HEK293T (cell line): Measurements from ENCODE around the gene HHIPL1.

Experiments used
- CTCF ChIA-PET: fragments of 350-600 bp; formaldehyde crosslinking; extraction: SDS; loops from one replicate; lab custom pipeline; 2021; ENCODE audit warnings: antibody characterized with exemption, inconsistent platforms; lab: Yijun Ruan, JAX
- POLR2A ChIA-PET: fragments of 350-600 bp; formaldehyde crosslinking; extraction: SDS; loops from one replicate; lab custom pipeline; 2020; ENCODE audit warnings: antibody characterized with exemption, inconsistent platforms; lab: Yijun Ruan, JAX
- DNase-seq: peaks from one replicate; pipeline ENCODE4 v3.0.0; 2012; ENCODE audit warnings: mixed read lengths; ENCODE audit errors: extremely low spot score
- ARNT ChIP-seq: fragments of 450-650 bp; IDR thresholded peaks from 2 replicates; pipeline ENCODE4 v1.6.1; 2017; ENCODE audit warnings: mild to moderate bottlenecking
- BHLHE40 ChIP-seq: fragments of 450-650 bp; IDR thresholded peaks from 2 replicates; pipeline ENCODE4 v1.6.1; 2016; ENCODE audit warnings: mild to moderate bottlenecking, moderate library complexity, borderline replicate concordance
- CTBP1 ChIP-seq: fragments of 450-650 bp; IDR thresholded peaks from 2 replicates; pipeline ENCODE4 v1.6.1; 2016; ENCODE audit warnings: borderline replicate concordance
- ELF4 ChIP-seq: fragments of 450-650 bp; IDR thresholded peaks from 2 replicates; pipeline ENCODE4 v1.6.1; 2017; ENCODE audit warnings: antibody characterized with exemption
- FOXA1 ChIP-seq: fragments of 450-650 bp; IDR thresholded peaks from 2 replicates; pipeline ENCODE4 v1.6.1; 2016; ENCODE audit warnings: mild to moderate bottlenecking
- FOXK2 ChIP-seq: fragments of 450-650 bp; IDR thresholded peaks from 2 replicates; pipeline ENCODE4 v1.6.1; 2016; ENCODE audit warnings: mild to moderate bottlenecking
- FOXM1 ChIP-seq: fragments of 450-650 bp; IDR thresholded peaks from 2 replicates; pipeline ENCODE4 v1.6.1; 2017; ENCODE audit warnings: mild to moderate bottlenecking, borderline replicate concordance
- HDGF ChIP-seq: fragments of 450-650 bp; IDR thresholded peaks from 2 replicates; pipeline ENCODE4 v1.6.1; 2017; ENCODE audit warnings: antibody characterized with exemption, borderline replicate concordance
- L3MBTL2 ChIP-seq: fragments of 450-650 bp; conservative IDR thresholded peaks from 2 replicates; pipeline ENCODE4 v1.6.1; 2016; ENCODE audit warnings: mild to moderate bottlenecking
- LEF1 ChIP-seq: fragments of 450-650 bp; IDR thresholded peaks from 2 replicates; pipeline ENCODE4 v1.6.1; 2017; ENCODE audit warnings: mild to moderate bottlenecking, borderline replicate concordance
- NFRKB ChIP-seq: fragments of 450-650 bp; IDR thresholded peaks from 2 replicates; pipeline ENCODE4 v1.6.1; 2016; ENCODE audit warnings: mild to moderate bottlenecking, moderate library complexity
- SP1 ChIP-seq: fragments of 450-650 bp; IDR thresholded peaks from 2 replicates; pipeline ENCODE4 v1.6.1; 2017
- SUZ12 ChIP-seq: fragments of 450-650 bp; IDR thresholded peaks from 2 replicates; pipeline ENCODE4 v1.6.1; 2016; ENCODE audit warnings: mild to moderate bottlenecking
- TARDBP ChIP-seq: fragments of 450-650 bp; IDR thresholded peaks from 2 replicates; pipeline ENCODE4 v1.6.1; 2016
- ZNF384 ChIP-seq: fragments of 450-650 bp; IDR thresholded peaks from 2 replicates; pipeline ENCODE4 v1.6.1; 2016
- TF ChIP-seq, protein P1 (sequence below): fragments of 450-650 bp; IDR thresholded peaks from 2 replicates; pipeline ENCODE4 v1.6.1; 2016

The HHIPL1 gene

DNA sequence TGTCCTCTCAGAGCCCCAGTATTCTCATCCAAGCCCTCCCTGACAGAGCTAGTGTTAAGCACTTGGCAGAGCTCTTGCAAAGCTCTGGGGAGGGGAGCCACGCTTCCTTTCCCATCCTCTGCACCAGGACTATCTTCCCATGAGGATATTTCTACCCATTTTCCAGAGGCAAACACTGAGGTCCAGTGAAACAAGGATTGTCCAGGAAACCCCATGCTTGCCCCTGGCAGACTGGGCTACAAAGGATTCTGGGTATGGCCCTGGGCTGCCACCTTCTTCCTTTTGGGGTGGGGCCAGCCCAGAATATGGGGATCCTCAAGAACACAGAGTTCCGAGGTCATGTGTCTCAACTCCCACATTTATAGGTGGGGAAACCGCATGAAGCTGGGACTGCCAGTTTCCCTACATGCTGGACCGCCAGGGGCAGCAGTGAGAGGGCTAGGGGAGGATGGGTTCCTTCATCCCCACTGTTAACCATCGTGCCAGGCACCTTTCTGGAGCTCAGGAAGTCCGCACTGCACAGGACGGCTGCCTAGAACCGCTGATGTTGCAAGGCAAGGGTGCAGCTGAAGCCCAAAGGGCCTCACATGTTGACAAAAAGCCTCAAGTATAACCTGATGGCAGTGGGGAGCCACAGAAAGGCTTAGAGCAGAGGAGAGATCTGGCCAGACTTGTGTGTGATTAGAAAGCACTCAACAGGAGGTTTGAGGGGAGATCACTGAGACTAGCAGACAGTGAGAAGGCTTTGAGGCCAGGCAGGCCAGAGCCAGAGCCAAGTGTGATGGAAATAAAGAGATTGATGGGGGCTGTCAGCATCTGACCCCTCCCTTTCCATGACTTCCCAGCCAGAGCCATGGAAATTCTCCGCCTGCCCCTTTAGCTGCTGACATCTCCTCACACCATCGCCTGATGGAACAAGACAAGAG lies 35.4 kb upstream of the HHIPL1 start:
- TF ChIP-seq FOXA1 (no peak), FOXM1 (no peak), SUZ12 (no peak)
- TF ChIP-seq, protein P1, sequence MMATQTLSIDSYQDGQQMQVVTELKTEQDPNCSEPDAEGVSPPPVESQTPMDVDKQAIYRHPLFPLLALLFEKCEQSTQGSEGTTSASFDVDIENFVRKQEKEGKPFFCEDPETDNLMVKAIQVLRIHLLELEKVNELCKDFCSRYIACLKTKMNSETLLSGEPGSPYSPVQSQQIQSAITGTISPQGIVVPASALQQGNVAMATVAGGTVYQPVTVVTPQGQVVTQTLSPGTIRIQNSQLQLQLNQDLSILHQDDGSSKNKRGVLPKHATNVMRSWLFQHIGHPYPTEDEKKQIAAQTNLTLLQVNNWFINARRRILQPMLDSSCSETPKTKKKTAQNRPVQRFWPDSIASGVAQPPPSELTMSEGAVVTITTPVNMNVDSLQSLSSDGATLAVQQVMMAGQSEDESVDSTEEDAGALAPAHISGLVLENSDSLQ: peak; percentile 34; the same call in 1 of the 2 replicates
- no peak for DNase-seq
- CTCF ChIA-PET: interaction anchor here (1.2 kb wide), 1 partner anchor 34 kb away, joined by 4 read pairs; no protein-coding TSS in a partner anchor
- POLR2A ChIA-PET: interaction anchor here (1.1 kb wide), 1 partner anchor 17 kb away, joined by 3 read pairs; no protein-coding TSS in a partner anchor

DNA sequence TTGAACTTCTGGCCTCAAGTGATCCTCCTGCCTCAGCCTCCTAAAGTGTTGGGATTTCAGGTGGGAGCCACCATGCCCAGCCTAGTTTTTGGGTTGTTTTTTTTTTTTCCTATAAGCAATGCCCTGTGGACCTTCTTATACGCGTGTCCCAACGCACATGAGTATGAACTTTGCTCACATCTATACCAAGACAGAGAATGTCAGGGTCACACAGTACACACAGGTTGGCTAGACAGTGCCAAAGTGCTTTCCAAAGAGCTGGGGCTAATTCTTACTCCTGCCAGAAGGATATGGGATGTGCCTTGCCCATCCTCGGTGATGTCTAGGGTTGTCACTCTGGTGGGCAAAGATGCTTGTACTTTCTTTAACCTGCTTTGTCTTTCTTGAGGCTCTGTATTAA lies 33.3 kb upstream of the HHIPL1 start:
- no peak for TF ChIP-seq FOXA1
- no peak for TF ChIP-seq FOXK2
- no peak for DNase-seq
- POLR2A ChIA-PET: no interaction called here
- CTCF ChIA-PET: no interaction called here

DNA sequence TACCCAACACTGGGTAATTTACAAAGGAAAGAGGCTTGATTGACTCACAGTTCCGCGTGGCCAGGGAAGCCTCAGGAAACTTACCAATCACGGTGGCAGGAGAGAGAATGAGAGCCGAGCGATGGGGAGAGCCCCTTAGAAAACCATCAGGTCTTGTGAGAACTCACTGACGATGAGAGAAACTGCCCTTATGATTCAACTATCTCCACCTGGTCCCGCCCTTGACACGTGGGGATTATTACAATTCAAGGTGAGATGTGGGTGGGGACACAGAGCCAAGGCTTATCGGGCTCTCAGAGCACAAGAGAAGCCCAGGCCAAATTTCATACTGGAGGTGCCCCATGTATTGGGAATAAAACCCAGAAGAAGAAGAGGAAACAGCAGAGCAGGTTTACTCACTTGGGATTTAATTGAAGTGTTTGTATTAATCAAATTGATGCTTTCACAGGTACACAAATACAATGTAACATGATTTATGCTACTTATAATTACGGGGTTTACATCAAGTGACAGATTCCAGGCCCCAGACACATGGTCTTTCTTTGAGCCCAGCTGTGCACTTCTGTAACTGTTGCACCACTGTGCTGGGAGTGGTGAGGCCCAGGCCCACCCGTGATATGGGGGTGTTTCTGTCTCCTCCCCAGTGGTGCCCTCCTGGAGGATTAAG lies 32.7 kb upstream of the HHIPL1 start:
- CTCF ChIA-PET: no interaction called here
- no peak for DNase-seq
- TF ChIP-seq BHLHE40: no peak
- no peak for TF ChIP-seq ARNT
- TF ChIP-seq FOXA1: no peak
- TF ChIP-seq ELF4: no peak
- no peak for TF ChIP-seq FOXK2
- TF ChIP-seq FOXM1: no peak
- TF ChIP-seq LEF1: no peak
- POLR2A ChIA-PET: no interaction called here

DNA sequence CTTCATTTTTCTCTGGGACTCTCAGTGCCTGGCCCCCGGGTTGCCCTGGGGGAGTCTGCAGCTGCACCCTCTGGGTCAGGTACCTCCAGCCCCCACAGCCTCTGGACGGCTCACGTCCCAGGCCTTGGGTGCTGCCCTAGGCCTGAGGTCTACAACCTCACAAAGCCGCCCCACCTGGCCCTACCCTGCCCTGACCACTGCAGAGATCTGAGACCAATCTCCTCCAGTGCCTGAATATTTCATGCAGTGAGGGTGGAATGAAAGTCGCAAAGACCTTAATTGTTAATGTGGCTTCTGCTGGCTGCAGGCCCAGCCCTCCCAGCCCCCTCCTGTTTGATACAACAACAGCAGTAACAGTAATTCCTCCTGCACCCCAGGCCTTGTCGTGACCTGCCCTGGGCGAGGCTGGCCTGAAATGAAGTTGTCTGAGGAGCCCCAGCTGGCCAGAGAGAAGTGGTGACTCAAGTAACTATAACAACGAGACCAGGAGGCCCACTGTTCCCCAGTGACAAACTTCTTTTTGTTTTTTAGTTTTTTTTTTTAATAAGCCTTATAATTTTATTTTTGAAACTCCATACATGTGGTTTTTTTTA lies 32.1 kb upstream of the HHIPL1 start:
- CTCF ChIA-PET: no interaction called here
- no peak for DNase-seq
- TF ChIP-seq SUZ12 (no peak), FOXM1 (no peak)
- POLR2A ChIA-PET: no interaction called here

DNA sequence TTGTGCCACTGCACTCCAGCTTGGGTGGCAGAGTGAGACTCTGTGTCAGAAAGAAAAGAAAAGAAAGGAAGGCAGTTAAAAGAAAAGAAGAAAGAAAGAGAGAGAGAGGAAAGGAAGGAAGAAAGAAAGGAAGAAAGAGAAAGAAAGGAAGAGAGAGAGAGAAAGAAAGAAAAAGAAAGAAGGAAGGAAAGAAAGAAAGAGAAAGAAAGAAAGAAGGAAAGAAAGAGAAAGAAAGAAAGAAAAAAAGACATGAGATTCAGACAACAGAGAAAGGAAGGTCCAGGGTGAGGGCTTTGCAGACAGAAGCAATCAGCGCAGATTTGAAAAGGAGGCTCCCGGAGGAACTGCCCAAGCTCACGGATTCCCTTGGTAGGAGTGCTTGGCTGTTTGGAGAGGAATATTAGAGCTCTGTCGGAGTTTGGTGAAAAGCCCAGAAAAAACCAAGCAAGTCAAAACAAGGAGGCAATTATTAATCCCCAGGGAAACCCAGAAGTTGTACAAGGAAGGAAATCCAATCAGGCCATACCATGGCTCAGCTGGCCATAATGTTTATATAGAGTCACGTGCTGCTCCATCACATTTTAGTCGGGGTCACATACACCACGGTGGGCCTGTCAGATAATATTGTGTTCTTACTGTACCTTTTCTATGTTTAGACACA lies 29.3 kb upstream of the HHIPL1 start:
- ChIA-PET POLR2A (interaction anchor here (2.2 kb wide), 1 partner anchor 11 kb away, joined by 9 read pairs; the partner anchor contains the start of gene CCDC85C), CTCF (no interaction called here)
- TF ChIP-seq, protein P1: no peak
- TF ChIP-seq FOXK2: no peak
- TF ChIP-seq SP1: no peak
- TF ChIP-seq BHLHE40: no peak
- no peak for TF ChIP-seq ELF4
- no peak for TF ChIP-seq NFRKB
- TF ChIP-seq ZNF384: no peak
- TF ChIP-seq FOXM1: no peak
- no peak for TF ChIP-seq L3MBTL2
- no peak for TF ChIP-seq CTBP1
- TF ChIP-seq ARNT: no peak
- TF ChIP-seq LEF1: no peak
- no peak for TF ChIP-seq HDGF
- TF ChIP-seq TARDBP: no peak
- no peak for TF ChIP-seq FOXA1
- TF ChIP-seq SUZ12: no peak
- no peak for DNase-seq

DNA sequence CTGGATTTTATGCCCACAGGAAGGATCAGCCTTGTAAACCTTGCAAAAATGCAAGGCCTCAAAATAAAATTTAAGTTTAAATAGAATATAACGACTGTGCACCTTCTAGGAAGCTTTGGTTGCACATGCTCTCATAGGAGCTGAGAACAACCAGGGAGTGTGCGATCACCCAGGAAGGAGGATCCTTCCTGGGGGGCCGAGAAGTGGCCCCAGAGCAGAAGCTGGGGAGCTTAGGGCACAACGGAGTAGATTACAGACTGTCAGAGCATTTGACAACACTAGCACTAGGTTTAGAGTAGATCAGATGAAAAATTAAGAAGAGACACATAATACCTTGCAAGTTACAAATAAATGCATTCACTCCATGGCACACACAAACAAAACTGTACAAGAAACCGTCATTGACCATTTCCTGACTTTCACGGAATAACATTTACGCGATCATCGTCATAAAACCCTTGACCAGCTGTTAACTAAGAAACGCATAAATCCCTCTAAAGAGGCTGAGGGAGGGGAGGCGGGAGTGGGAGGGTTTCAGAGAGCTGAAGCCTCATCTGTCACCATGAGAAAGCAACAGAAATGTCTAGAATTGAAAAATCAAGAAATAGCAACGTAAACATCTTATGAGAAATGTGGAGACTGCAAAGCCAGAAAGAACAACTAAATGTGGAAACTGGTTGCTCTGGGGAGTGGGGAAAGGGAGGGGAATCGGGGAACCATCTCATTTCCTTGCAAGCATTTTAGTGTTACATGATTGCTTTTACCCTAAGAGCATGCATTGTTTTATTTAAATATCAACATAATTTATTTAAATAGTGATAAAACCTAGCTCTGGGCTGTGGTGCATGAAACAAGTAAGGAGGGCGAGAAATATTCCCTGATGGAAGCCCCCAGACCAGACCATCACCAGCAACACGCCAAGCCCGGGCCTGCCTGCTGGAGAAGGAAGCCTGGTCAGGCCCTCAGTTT lies 27.8 kb upstream of the HHIPL1 start:
- CTCF ChIA-PET: interaction anchor here (1.8 kb wide), 1 partner anchor 11 kb away, joined by 12 read pairs; no protein-coding TSS in a partner anchor
- no peak for DNase-seq
- POLR2A ChIA-PET: interaction anchor here (1.6 kb wide), 1 partner anchor 11 kb away, joined by 6 read pairs; no protein-coding TSS in a partner anchor
- no peak for TF ChIP-seq SP1
- no peak for TF ChIP-seq NFRKB
- TF ChIP-seq FOXA1: no peak
- no peak for TF ChIP-seq SUZ12
